HEK293 (cell line): ENCODE measurements around the gene KRTAP12-1.

Experiments
- CTCF ChIP-seq: fragments of 450-650 bp; formaldehyde crosslinking; IDR thresholded peaks from 2 replicates; pipeline ENCODE4 v1.5.1; 2016; ENCODE audit warnings: missing biosample characterization, missing genetic modification characterization
- SETDB1 ChIP-seq: IDR thresholded peaks from one replicate; pipeline ENCODE4 v1.6.1; 2017; ENCODE audit warnings: mild to moderate bottlenecking, low read length, moderate library complexity, mixed read lengths; ENCODE audit not compliant: insufficient read length
- ZBTB7A ChIP-seq: fragments of 450-650 bp; formaldehyde crosslinking; IDR thresholded peaks from 2 replicates; pipeline ENCODE4 v1.5.1; 2016; ENCODE audit warnings: low read depth, missing biosample characterization, missing genetic modification characterization
- TF ChIP-seq, protein P1 (sequence below): fragments of 450-650 bp; formaldehyde crosslinking; IDR thresholded peaks from 2 replicates; pipeline ENCODE4 v1.5.1; 2016; ENCODE audit warnings: missing biosample characterization, missing genetic modification characterization

DNA sequence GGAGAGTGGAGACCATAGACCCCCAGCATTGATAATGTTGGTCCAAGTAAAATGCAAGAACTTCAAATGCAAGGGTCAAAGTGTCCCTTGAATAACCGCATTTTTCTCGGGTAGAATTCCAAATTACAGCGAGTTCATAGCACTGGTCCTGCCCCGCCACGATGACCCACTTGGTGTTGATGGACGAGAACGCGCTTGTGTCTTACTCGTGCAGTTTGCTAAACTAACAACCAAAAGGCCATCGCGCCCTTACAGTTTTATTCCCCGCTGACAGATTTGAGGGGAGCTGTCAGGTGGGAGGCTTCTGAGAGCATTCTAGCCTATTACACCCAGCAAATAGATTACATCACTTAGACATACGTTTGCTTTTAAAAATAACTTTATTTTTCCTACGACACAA lies 46.8 kb upstream of the KRTAP12-1 start:
- TF ChIP-seq ZBTB7A (tag by site-specific recombination), result no peak
- no peak for TF ChIP-seq CTCF
- TF ChIP-seq SETDB1, result no peak
- TF ChIP-seq, protein P1, sequence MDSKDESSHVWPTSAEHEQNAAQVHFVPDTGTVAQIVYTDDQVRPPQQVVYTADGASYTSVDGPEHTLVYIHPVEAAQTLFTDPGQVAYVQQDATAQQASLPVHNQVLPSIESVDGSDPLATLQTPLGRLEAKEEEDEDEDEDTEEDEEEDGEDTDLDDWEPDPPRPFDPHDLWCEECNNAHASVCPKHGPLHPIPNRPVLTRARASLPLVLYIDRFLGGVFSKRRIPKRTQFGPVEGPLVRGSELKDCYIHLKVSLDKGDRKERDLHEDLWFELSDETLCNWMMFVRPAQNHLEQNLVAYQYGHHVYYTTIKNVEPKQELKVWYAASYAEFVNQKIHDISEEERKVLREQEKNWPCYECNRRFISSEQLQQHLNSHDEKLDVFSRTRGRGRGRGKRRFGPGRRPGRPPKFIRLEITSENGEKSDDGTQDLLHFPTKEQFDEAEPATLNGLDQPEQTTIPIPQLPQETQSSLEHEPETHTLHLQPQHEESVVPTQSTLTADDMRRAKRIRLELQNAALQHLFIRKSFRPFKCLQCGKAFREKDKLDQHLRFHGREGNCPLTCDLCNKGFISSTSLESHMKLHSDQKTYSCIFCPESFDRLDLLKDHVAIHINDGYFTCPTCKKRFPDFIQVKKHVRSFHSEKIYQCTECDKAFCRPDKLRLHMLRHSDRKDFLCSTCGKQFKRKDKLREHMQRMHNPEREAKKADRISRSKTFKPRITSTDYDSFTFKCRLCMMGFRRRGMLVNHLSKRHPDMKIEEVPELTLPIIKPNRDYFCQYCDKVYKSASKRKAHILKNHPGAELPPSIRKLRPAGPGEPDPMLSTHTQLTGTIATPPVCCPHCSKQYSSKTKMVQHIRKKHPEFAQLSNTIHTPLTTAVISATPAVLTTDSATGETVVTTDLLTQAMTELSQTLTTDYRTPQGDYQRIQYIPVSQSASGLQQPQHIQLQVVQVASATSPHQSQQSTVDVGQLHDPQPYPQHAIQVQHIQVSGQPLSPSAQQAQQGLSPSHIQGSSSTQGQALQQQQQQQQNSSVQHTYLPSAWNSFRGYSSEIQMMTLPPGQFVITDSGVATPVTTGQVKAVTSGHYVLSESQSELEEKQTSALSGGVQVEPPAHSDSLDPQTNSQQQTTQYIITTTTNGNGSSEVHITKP, result no peak
